ENCODE measurements around the gene GGA1.

GGA1 gene

DNA sequence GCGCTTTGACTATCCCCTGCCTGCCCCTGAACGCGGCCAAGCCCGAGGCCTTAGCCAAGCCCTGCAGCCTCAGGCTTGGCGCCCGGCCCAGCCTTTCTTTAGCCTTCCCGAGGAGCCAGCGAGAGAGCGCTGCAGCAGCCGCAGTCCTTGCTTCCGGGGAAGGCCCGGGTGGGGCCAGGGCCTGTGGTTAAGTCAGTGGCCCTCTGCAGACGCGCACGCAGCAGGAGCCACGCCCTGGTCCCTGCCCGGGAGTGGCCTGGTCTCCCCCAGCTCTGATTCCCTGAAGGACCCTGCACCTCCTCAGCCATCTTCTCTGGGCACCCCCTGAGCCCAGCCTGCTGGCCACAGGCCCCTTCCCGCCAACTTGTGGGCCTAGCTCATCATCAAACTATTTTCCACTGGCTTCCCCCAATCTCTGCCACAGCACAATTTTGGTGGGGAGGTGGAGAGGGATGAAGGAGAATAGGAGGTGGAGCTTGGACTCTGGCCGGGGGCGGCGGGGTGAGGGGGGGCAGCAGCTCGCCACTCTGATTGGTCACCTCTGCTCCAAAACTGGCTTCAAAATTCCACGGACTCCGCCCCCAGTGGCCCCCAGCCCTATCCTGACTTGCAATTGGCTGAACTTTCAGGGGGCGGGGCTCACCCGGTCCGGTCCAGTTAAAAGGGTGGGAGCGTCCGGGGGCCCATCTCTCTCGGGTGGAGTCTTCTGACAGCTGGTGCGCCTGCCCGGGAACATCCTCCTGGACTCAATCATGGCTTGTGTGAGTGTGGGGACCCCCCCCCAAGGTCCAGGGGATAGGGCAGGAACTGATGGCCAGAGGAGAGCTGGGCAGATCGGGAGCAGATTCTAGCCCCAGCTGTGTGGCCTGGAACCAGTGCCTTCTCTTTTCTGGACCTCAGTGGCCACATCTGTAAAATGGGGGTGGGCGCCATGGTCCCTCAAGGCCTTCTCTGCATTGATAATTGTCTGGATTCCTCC lies 66.6 kb downstream of the GGA1 start, which contains the start of gene LGALS1:
LGALS1 (plus strand) TSS at position 686 of the 979 bp plus-strand sequence; CDS start at position 753, 67 bp downstream.
- peak; percentile 44 for DNase-seq (ENCODE audit: low read depth)

DNA sequence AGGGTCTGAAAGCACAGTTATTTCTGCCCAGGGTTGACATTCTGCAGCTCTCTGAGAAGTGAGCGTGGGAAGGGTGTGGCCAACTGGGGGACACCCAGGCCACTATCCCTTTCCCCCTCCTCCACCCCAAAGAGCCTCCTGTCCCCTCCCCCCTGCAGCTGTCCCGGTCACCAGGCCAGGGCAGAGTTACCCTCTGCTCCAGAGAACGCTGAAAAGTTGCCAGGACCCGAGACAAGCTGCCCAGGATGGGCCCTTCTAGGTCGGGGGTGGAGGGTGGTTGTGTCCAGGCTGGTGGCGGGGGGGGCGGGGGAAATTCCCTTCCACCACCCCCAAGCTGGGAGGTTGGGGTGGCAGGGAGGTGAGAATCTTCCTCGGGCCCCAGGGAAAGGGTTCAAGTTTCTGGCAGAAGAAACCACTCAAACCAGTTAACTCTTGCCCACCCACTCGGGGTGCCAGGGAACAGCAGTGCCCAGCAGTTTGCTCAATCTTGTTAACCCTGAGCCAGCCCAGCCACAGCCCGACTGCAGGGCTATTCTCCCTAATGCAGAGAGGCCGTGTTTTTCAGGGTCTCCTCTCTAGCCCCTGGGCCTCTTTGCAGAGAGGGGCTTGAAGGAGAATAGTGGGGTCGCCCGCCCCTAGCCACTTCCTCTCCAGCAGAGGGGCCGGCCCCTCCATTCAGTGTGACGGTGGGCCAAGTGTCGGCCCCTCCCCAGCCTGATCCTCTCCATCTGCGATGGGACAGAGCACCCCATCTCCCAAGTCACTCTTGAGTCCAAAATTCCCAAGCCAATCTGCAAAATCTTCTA lies 67.5 kb downstream of the GGA1 start:
- no peak for DNase-seq (ENCODE audit: low read depth)

DNA sequence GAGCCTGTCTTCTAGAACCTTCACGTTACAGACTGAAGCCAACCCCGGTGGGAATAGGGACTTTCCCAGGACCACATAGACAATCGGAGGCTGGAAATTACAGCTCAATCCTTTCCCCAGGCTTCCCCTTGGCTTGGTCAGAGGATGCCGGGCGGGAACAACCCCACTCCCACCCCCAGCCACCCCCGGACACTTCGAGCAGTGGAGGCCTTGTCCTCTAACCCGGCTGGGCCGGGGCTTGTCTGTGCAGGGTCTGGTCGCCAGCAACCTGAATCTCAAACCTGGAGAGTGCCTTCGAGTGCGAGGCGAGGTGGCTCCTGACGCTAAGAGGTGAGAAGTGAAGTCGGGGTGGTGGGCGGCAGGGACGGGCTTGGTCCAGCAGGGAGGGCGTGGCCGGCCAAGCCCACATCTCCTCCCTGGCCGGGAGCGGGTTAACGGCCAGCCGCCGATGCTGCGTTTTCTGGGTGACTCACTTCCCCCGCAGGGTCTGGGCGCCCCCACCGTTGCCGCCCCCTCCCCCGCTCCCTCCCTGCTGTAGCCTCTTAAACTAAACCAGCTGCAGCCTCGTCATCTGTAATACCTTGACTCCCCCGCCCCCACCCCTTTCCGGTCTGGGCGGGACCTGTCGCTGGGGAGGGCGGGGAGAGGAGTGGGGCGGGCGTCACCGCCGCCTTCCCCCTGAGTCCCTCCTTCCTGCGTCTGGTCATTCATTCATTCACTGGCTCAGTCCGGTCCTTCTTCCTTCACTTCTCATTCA lies 68.3 kb downstream of the GGA1 start:
- peak; percentile 89 for DNase-seq (ENCODE audit: low read depth)

DNA sequence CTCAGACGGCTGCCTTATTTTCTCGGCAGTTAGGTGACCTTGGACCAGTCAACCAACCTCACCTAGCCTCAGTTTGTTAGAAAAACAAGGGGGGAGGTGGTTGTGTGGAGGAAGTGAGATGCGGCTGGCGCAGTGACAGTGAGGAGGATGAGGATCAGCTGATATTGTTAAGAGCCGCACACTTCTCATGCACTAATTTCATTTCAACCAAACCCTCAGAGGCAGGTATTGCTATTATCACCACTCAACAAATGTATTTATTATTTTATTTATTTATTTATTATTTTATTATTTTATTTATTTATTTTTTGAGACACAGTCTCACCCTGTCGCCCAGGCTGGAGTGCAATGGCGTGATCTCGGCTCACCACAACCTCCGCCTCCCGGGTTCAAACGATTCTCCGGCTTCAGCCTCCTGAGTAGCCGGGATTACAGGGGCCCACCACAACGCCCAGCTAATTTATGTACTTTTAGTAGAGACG lies 68.9 kb downstream of the GGA1 start:
- no peak for DNase-seq (ENCODE audit: low read depth)

DNA sequence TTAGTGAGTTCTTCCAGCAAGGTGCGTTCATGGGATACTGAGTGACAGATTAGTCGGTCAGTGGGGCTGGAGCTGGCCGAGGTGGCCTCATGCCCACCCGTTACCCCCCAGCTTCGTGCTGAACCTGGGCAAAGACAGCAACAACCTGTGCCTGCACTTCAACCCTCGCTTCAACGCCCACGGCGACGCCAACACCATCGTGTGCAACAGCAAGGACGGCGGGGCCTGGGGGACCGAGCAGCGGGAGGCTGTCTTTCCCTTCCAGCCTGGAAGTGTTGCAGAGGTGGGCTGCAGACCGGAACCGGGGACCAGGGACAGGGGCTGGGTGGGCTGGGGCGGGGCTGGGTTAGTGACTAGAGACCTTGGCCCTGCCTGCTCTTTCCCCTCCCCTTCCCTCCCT lies 69.7 kb downstream of the GGA1 start:
- DNase-seq (ENCODE audit: low read depth): no peak

DNA sequence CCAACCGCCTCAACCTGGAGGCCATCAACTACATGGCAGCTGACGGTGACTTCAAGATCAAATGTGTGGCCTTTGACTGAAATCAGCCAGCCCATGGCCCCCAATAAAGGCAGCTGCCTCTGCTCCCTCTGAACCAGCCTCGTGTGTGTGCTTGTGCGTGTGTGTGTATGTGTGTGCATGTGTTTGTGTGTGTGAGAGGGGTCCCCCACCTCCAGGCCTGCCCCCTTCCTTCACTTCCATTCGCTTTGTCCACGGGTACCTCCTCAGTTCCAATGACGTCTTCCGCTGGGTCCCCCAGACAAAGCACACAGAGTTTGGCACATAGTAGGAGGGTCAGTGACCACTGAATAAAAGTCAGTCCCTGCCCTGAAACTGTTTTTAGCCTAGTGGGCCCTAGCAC lies 71.0 kb downstream of the GGA1 start:
- DNase-seq (ENCODE audit: low read depth): no peak

DNA sequence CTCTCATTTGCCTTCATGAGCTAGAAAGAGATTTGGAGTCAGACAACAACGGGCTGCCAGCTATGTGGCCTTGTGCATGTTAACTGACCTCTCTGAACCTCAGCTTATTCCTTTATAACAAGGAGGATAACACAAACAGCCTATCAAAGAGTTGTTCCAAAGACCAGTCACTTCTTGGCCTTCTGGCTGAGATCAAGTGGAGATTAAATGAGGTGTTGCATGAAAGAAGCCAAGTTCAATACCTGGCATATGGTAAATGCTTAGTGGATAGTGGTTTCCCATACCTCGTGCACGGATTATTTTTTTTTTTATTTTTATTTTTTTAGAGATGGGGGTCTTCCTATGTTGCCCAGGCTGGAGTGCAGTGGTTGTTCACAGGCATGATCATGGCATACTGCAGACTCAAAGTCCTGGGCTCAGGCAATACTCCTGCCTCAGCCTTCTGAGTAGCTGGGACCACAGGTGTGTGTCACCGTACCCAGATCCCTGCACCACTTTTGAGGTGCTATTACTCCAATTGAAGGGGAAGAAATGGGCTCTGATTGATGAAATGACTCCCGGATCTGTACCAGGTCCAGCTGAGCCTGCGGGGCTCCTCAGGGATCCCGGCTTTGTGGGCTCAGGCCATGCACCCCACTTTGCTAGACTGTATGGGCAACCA lies 71.7 kb downstream of the GGA1 start:
- no peak for DNase-seq (ENCODE audit: low read depth)

DNA sequence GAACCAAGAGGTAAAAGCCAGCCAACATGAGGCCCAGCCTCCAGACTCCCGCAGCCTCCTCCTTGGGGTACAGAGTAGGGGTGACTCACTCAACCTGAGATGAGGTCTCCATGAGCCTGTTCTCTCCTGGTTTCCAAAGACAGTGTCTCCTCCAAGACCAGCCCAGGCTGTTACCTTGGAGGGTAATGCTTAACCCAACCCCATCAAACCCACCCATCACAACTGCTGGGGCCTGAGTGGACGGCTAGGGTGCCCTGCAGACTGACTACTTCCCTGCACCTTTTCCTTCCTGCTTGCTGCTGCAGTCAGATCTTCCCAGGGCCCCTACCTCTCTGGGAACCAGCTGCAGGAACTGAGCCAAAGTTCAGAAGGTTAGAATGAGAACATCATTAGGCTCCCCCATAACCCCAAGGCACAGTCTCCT lies 72.4 kb downstream of the GGA1 start:
- DNase-seq (ENCODE audit: low read depth): no peak

DNA sequence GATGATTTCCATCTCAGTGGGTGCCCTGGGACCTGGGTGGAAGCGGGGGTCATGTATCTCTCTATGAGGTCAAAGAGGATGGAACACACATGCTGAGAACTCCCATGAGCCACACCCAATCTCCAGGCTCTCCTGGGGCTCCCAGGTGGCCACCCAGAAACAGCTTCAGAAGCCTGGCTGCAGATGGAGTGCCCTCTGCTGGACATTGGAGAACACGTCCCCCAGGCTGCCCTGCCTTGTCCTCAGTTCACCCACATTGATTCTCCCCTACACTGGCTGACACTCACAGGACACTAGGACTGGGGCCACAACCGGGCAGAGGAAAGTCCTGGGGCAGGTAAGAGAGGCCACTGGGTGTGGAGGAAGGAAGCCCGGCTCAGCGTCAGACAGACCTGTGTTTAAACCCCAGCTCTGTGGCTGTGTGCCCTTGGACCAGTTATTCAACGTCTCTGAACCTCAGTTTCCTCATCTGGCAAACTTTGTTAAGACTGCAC lies 73.0 kb downstream of the GGA1 start:
- DNase-seq (ENCODE audit: low read depth): peak; percentile 59

All from stimulated activated CD8-positive, alpha-beta memory T cell treated with anti-CD3 and anti-CD28 coated beads, Interleukin-12 subunit alpha, Interleukin-12 subunit beta, amount 100 ng/mL, for 1 hour (primary cell).